HCT116 (cell line): Measurements from ENCODE around the gene COMTD1. TPM values are rescaled to one million over a fixed set of nuclear protein-coding genes. Genes with fewer than 3 reads are reported as not detected.

Experiments used
- ATAC-seq: fragments of 200-7000 bp; cut with Tn5 transposase; 2 replicates; pipeline ENCODE4 v1.9.1; 2020; ENCODE audit warnings: mild to moderate bottlenecking, moderate library complexity
- BruUV-seq: library from RNA; stranded (reverse); fragments of 400-500 nt; replicated peaks from 2 replicates; lab custom pipeline; 2021; lab: Mats Ljungman, UMichigan
- CTCF ChIA-PET: fragments of 300-600 bp; sonication (Branson Sonifier 250); formaldehyde crosslinking; loops from one replicate; lab custom pipeline; 2021; ENCODE audit warnings: antibody characterized with exemption; lab: Charles Lee
- POLR2A ChIA-PET: fragments of 300-600, 350-600 bp; sonication (Branson Sonifier 250); formaldehyde crosslinking; loops from one replicate; lab custom pipeline; 2021; ENCODE audit warnings: antibody characterized with exemption; lab: Charles Lee
- RAD21 ChIA-PET, 2 experiments: fragments of 300-600 bp; sonication (Branson Sonifier 250); formaldehyde crosslinking; loops; one replicate each; lab custom pipeline; 2023; ENCODE audit warnings: low total read pairs in 2 of 2; ENCODE audit not compliant: uncharacterized antibody in 2 of 2, unreplicated experiment in 2 of 2, low non-redundant PET in 1 of 2; lab: Charles Lee
- DNase-seq: peaks from one replicate; pipeline ENCODE4 v3.0.0-alpha.2; 2010; ENCODE audit warnings: low read depth, low spot score
- H2AFZ ChIP-seq: fragments of 200-600 bp; shearing (Covaris generic), sonication (generic); 2 replicates; pipeline ENCODE4 v1.6.1; 2017; ENCODE audit warnings: low read depth, mixed run types, mixed read lengths, antibody characterized with exemption, low read length; ENCODE audit not compliant: poor library complexity, severe bottlenecking
- H3K27ac ChIP-seq: 2 replicates; pipeline ENCODE4 v1.5.1; 2012; ENCODE audit warnings: low read depth, low read length
- H3K27me3 ChIP-seq: fragments of 200-600 bp; sonication (generic); 2 replicates; pipeline ENCODE4 v1.6.1; 2016; ENCODE audit warnings: mixed run types, low read length, mixed read lengths; ENCODE audit not compliant: insufficient read depth
- H3K36me3 ChIP-seq, 2 experiments: fragments of 200-500 bp in 1 of 2; fragments of 200-600 bp in 1 of 2; sonication (Bioruptor generic) in 1 of 2; sonication (generic) in 1 of 2; 2 replicates each; pipeline versions ENCODE4 v1.5.1 to v1.6.1; 2014 to 2016; ENCODE audit warnings: low read length in 2 of 2, inconsistent platforms in 1 of 2, mixed read lengths in 1 of 2, mixed run types in 1 of 2; ENCODE audit not compliant: insufficient read depth in 2 of 2, control insufficient read depth in 1 of 2
- H3K4me1 ChIP-seq, 2 experiments: fragments of 200-600 bp in 1 of 2; sonication (generic) in 1 of 2; 2 replicates each; pipeline versions ENCODE4 v1.5.1 to v1.6.1; 2012 to 2017; ENCODE audit warnings: low read length in 2 of 2, inconsistent platforms in 1 of 2, mild to moderate bottlenecking in 1 of 2, mixed read lengths in 1 of 2, mixed run types in 1 of 2, moderate library complexity in 1 of 2; ENCODE audit not compliant: insufficient read depth in 2 of 2, control insufficient read depth in 1 of 2
- H3K4me2 ChIP-seq: fragments of 200-600 bp; sonication (generic); 2 replicates; pipeline ENCODE4 v1.6.1; 2017; ENCODE audit warnings: mixed run types, low read length, mixed read lengths
- H3K4me3 ChIP-seq, 2 experiments: fragments of 200-600 bp in 1 of 2; sonication (generic) in 1 of 2; replicated peaks in 1 of 2; 2 replicates each; pipeline ENCODE4 v1.5.1; 2011 to 2016; ENCODE audit warnings: low read length in 2 of 2, control low read depth in 1 of 2, low read depth in 1 of 2, mild to moderate bottlenecking in 1 of 2, mixed read lengths in 1 of 2, mixed run types in 1 of 2
- H3K79me2 ChIP-seq: fragments of 200-600 bp; sonication (generic); 2 replicates; pipeline ENCODE4 v1.6.1; 2017; ENCODE audit warnings: mild to moderate bottlenecking, mixed run types, low read length, moderate library complexity, mixed read lengths; ENCODE audit not compliant: insufficient read depth
- H3K9ac ChIP-seq: fragments of 200-600 bp; sonication (generic); 2 replicates; pipeline ENCODE4 v1.6.1; 2016; ENCODE audit warnings: low read length, mixed read lengths
- H3K9me2 ChIP-seq: fragments of 200-600 bp; sonication (generic), shearing (Covaris generic); 2 replicates; pipeline ENCODE4 v1.6.1; 2017; ENCODE audit warnings: mixed run types, mild to moderate bottlenecking, moderate library complexity; ENCODE audit not compliant: insufficient read depth
- H3K9me3 ChIP-seq, 2 experiments: fragments of 200-500 bp in 1 of 2; fragments of 200-600 bp in 1 of 2; sonication (Bioruptor generic) in 1 of 2; sonication (generic) in 1 of 2; 2 replicates each; pipeline ENCODE4 v1.6.1; 2014 to 2017; ENCODE audit warnings: low read length in 2 of 2, mixed read lengths in 2 of 2, inconsistent platforms in 1 of 2, low read depth in 1 of 2, mild to moderate bottlenecking in 1 of 2, mixed run types in 1 of 2, moderate library complexity in 1 of 2; ENCODE audit not compliant: control insufficient read depth in 1 of 2, insufficient read depth in 1 of 2
- H4K20me1 ChIP-seq: fragments of 200-600 bp; sonication (generic), shearing (Covaris generic); 2 replicates; pipeline ENCODE4 v1.6.1; 2017; ENCODE audit warnings: mixed run types, mild to moderate bottlenecking, moderate library complexity; ENCODE audit not compliant: insufficient read depth
- CBX3 ChIP-seq: IDR thresholded peaks from 2 replicates; pipeline ENCODE4 v1.6.1; 2012; ENCODE audit warnings: low read depth
- CEBPB ChIP-seq: IDR thresholded peaks from 2 replicates; pipeline ENCODE4 v1.6.1; 2012; ENCODE audit warnings: low read depth
- CTCF ChIP-seq, 3 experiments: fragments of 200-600 bp in 1 of 3; sonication (generic) in 1 of 3; IDR thresholded peaks in 2 of 3; conservative IDR thresholded peaks in 1 of 3; 2 replicates each; pipeline ENCODE4 v1.5.1; 2012 to 2017; ENCODE audit warnings: low read depth in 2 of 3, low read length in 2 of 3, antibody characterized with exemption in 1 of 3, borderline replicate concordance in 1 of 3, control low read depth in 1 of 3, mild to moderate bottlenecking in 1 of 3, mixed read lengths in 1 of 3, mixed run types in 1 of 3, moderate library complexity in 1 of 3; ENCODE audit not compliant: insufficient read depth in 1 of 3
- EGR1 ChIP-seq: IDR thresholded peaks from 2 replicates; pipeline ENCODE4 v1.6.1; 2012; ENCODE audit warnings: low read depth
- ELF1 ChIP-seq: IDR thresholded peaks from 2 replicates; pipeline ENCODE4 v1.6.1; 2012; ENCODE audit warnings: low read depth, borderline replicate concordance
- EZH2phosphoT487 ChIP-seq: fragments of 200-600 bp; IDR thresholded peaks from 2 replicates; pipeline ENCODE4 v1.6.1; 2018; ENCODE audit warnings: antibody characterized with exemption, borderline replicate concordance
- JUND ChIP-seq: IDR thresholded peaks from 2 replicates; pipeline ENCODE4 v1.6.1; 2012
- MAX ChIP-seq: IDR thresholded peaks from 2 replicates; pipeline ENCODE4 v1.6.1; 2012
- POLR2A ChIP-seq: IDR thresholded peaks from 2 replicates; pipeline ENCODE4 v1.7.0; 2011; ENCODE audit warnings: borderline replicate concordance; ENCODE audit not compliant: insufficient read depth, insufficient read length; ENCODE audit errors: extremely low read depth
- SIN3A ChIP-seq: IDR thresholded peaks from 2 replicates; pipeline ENCODE4 v1.6.1; 2012; ENCODE audit warnings: low read depth
- SP1 ChIP-seq: IDR thresholded peaks from 2 replicates; pipeline ENCODE4 v1.6.1; 2012; ENCODE audit warnings: low read depth
- TCF7L2 ChIP-seq: IDR thresholded peaks from 2 replicates; pipeline ENCODE4 v1.7.0; 2011; ENCODE audit warnings: borderline replicate concordance, inconsistent platforms; ENCODE audit not compliant: insufficient read depth, insufficient read length; ENCODE audit errors: extremely low read depth
- ZFX ChIP-seq: fragments of 450-650 bp; IDR thresholded peaks from 2 replicates; pipeline ENCODE4 v1.6.1; 2017
- intact Hi-C: fragments of 100-400 bp; cut with micrococcal nuclease; formaldehyde crosslinking; loops from 2 replicates; pipeline ENCODE4 v1.10.0; 2022
- total RNA-seq: library from RNA; stranded (reverse); gene quantifications from one replicate; pipeline ENCODE4 v1.2.1, GENCODE V29; 2021; ENCODE audit not compliant: unreplicated experiment
- TF ChIP-seq, protein P1 (sequence below): IDR thresholded peaks from 2 replicates; pipeline ENCODE4 v1.6.1; 2012; ENCODE audit warnings: low read depth

The COMTD1 gene
- total RNA-seq, 1 experiment from 2014 or later: 35.1 TPM

DNA sequence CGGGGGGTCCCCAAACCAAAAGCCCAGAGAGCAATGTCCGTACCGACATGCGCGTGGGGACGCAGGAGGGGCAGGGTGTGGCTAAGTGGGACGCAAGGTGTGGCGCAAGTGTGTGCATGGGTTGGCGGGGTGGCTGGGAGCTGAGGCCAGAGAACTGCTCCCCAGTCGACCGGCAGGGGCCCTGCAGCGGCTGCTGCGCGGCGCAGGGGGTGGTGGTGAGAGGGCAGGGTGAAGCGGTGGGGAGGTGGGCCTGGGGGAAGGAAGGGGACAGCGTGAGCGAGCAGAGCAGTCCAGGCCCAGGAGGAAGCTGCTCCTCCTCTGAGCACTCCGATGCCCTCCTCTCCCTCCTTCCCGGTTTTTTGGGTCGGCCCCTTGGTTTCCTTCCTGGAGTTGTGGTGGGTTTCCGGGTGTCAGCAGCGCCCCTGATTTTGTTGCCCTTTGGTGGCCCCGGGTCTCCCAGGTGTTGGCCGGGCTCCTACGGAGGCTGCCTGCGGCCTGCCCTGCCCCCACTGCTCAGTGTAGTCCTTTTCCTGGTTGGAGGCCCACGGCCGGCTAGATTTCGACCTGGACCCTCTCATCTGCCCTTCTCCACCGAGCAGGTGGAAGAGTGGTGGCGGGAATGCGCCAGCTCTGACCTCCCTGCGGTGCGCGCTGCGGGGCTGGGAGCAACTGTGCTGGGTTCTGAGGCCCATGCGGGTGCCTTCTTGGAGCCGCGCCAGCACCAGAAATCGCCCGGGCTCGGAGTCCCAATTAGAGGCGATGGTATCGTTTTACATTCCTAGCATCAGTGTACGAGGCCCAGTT, 40.5 kb upstream of the COMTD1 start (continued):
- peak in 1 of 3 experiments; percentile 20; a peak in 1 of 6 replicates for TF ChIP-seq CTCF (IDR thresholded peaks at IDR 0.05 in 2 of 3, conservative IDR thresholded peaks at IDR 0.05 in 1 of 3; ENCODE audit: borderline replicate concordance in 1 of 3, insufficient read depth in 1 of 3, low read depth in 2 of 3, low read length in 2 of 3)
- TF ChIP-seq POLR2A: peak; percentile 83
- peak; percentile 87 for TF ChIP-seq MAX
- TF ChIP-seq EGR1: no peak

DNA sequence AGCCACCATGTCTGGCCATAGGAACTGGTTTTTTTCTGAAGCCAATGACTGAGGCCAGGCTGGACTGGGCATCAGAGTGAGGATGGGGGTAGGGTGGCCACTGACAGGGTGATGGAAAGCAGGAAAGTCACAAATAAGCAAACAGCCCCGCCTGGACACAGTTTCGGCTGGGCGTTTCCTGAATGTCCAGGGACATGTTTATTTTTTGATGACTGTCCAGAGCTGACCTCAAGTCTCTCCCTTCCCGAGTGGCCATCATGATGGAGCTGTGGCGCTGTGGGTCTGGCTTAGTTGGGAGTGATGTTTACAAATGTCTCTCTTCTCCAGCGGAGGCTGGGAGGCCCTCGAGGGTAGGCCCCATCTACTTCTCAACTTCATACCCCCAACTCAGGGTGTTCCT, 37.1 kb upstream of the COMTD1 start:
- Histone ChIP-seq H3K4me2 (no peak overlapping the region), H3K27me3 (no peaks in the 10 kb centered on the region), H3K36me3 (no peaks in the 10 kb centered on the region), H3K79me2 (no peaks in the 10 kb centered on the region; the same call in none of the 2 replicates), H3K27ac (no peak overlapping the region), H2AFZ (no peak overlapping the region), H4K20me1 (no peaks in the 10 kb centered on the region), H3K4me1 (peaks cover 12 to 25% of the 10 kb centered on the region in 2 experiments), H3K4me3 (no peak overlapping the region), H3K9me2 (no peaks in the 10 kb centered on the region), H3K9ac (no peak overlapping the region), H3K9me3 (no peaks in the 10 kb centered on the region)
- intact Hi-C loops: no loop called here
- BruUV-seq: no TSS peak
- POLR2A ChIA-PET: no interaction called here
- DNase-seq (no peak), ATAC-seq (no peak)
- CTCF ChIA-PET: no interaction called here
- RAD21 ChIA-PET: no interaction called here
- TF ChIP-seq SP1 (no peak), EZH2phosphoT487 (no peak), CTCF (IDR thresholded peaks at IDR 0.05 in 2 of 3, conservative IDR thresholded peaks at IDR 0.05 in 1 of 3; ENCODE audit: borderline replicate concordance in 1 of 3, insufficient read depth in 1 of 3, low read depth in 2 of 3, low read length in 2 of 3) (no peak), TCF7L2 (no peak), JUND (no peak), ELF1 (no peak), SIN3A (no peak), CEBPB (no peak), CBX3 (no peak), EGR1 (no peak), POLR2A (no peak), ZFX (no peak)
- TF ChIP-seq, protein P1, sequence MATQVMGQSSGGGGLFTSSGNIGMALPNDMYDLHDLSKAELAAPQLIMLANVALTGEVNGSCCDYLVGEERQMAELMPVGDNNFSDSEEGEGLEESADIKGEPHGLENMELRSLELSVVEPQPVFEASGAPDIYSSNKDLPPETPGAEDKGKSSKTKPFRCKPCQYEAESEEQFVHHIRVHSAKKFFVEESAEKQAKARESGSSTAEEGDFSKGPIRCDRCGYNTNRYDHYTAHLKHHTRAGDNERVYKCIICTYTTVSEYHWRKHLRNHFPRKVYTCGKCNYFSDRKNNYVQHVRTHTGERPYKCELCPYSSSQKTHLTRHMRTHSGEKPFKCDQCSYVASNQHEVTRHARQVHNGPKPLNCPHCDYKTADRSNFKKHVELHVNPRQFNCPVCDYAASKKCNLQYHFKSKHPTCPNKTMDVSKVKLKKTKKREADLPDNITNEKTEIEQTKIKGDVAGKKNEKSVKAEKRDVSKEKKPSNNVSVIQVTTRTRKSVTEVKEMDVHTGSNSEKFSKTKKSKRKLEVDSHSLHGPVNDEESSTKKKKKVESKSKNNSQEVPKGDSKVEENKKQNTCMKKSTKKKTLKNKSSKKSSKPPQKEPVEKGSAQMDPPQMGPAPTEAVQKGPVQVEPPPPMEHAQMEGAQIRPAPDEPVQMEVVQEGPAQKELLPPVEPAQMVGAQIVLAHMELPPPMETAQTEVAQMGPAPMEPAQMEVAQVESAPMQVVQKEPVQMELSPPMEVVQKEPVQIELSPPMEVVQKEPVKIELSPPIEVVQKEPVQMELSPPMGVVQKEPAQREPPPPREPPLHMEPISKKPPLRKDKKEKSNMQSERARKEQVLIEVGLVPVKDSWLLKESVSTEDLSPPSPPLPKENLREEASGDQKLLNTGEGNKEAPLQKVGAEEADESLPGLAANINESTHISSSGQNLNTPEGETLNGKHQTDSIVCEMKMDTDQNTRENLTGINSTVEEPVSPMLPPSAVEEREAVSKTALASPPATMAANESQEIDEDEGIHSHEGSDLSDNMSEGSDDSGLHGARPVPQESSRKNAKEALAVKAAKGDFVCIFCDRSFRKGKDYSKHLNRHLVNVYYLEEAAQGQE: no peak
